H1 (cell line): ENCODE results near the gene MEP1B. TPM values are rescaled to one million over a fixed set of nuclear protein-coding genes. Genes with fewer than 3 reads are reported as not detected.

Experiments
- TEAD4 ChIP-seq: IDR thresholded peaks from 2 replicates; pipeline ENCODE4 v1.6.1; 2012; ENCODE audit warnings: low read depth, low read length, inconsistent platforms, mixed read lengths
- polyA plus RNA-seq, 7 experiments: library from polyadenylated mRNA; depleted of rRNA in 3 of 7; stranded (reverse) in 5 of 7; unstranded in 2 of 7; fragments of >200 nt in 5 of 7; fragments of 200-250 nt in 2 of 7; gene quantifications; 1 replicate in 5 of 7; 2 replicates in 1 of 7; 4 replicates in 1 of 7; pipeline versions ENCODE4 v1.2.1 to v1.2.3, GENCODE V29; 2011 to 2013; ENCODE audit warnings: missing spikeins in 2 of 7, mixed read lengths in 2 of 7
- total RNA-seq: library from RNA; stranded (reverse); fragmentation: NEBNext Ultra II Directional; extraction: Animal tissue kit (Norgen Biotek cat#: 25700); gene quantifications from 2 replicates; pipeline ENCODE4 v1.2.1, GENCODE V29; 2021

The MEP1B gene
- total and polyA plus RNA-seq, 2 of the 8 experiments (the other 6 are each of a cell fraction or from before 2014, with no cell fraction given), result not detected

DNA sequence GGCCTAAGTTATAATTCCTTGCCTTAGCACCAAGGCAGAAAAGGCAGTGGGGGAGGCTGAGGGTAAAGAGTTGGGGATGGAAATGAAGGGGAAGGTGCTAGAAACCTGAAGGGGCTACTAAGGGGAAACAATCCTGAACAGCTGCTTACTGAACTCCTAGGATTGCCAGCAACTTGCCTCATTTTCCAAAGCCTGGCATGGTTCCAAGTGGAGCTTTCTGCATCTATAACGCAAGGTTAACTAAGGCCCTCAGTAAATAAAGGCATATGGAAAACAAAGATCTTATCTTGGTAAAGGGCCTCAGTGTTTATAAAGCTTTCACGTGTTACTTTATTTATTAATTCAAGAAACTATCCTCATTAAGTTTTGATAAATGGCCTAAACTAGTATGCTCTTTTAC is 10.9 kb downstream of the MEP1B start (continued):
- no peak for TF ChIP-seq TEAD4
- TF ChIP-seq, all 59 proteins: peak for 0
